ENCODE results near the gene PPP5C.

PPP5C gene

DNA sequence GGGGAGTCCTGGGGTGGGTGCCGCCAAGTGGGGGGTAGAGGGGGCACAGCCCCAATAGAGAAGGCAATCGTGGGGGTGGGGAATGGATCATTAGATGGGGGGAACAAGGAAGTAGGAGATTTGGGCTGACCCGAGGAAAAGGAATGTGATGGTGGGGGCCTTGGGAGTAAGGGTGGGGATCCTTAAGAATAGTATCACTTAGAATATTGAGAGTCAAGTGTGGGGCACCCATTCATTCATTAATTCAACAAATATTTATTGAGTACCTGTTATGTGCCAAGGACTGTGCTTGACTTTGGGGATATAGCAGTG, 641 bp downstream of the PPP5C start:
- H3K4me3 ChIP-seq (replicated peaks; ENCODE audit: low read depth, low read length): peak overlapping the region; percentile 96
- TF ChIP-seq, protein P1, sequence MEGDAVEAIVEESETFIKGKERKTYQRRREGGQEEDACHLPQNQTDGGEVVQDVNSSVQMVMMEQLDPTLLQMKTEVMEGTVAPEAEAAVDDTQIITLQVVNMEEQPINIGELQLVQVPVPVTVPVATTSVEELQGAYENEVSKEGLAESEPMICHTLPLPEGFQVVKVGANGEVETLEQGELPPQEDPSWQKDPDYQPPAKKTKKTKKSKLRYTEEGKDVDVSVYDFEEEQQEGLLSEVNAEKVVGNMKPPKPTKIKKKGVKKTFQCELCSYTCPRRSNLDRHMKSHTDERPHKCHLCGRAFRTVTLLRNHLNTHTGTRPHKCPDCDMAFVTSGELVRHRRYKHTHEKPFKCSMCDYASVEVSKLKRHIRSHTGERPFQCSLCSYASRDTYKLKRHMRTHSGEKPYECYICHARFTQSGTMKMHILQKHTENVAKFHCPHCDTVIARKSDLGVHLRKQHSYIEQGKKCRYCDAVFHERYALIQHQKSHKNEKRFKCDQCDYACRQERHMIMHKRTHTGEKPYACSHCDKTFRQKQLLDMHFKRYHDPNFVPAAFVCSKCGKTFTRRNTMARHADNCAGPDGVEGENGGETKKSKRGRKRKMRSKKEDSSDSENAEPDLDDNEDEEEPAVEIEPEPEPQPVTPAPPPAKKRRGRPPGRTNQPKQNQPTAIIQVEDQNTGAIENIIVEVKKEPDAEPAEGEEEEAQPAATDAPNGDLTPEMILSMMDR (IDR thresholded peaks at IDR 0.05; ENCODE audit: low read length, missing control alignments): no peak
- DNase-seq (ENCODE audit: low read depth): no peak

DNA sequence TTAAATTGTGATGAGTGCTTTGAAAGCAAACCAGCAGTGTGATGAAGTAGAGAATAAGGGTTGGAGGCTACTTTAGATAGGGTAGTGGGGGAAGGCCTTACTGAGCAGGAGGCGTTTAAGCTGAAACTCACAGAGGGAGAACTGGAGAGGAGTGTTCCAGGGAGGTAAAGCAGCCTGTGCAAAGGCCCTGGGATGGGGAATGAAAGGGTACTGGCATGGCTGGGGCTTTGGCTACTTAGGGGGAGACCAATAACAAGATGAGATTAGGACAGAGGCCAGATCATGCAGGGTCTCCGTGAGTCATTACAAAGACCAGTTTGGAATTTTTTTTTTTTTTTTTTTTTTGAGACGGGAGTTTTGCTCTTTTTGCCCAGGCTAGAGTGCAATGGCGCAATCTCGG, 1.1 kb downstream of the PPP5C start:
- peak overlapping the region; percentile 96 for H3K4me3 ChIP-seq (replicated peaks; ENCODE audit: low read depth, low read length)
- TF ChIP-seq, protein P1 (IDR thresholded peaks at IDR 0.05; ENCODE audit: low read length, missing control alignments): no peak
- DNase-seq (ENCODE audit: low read depth): no peak

DNA sequence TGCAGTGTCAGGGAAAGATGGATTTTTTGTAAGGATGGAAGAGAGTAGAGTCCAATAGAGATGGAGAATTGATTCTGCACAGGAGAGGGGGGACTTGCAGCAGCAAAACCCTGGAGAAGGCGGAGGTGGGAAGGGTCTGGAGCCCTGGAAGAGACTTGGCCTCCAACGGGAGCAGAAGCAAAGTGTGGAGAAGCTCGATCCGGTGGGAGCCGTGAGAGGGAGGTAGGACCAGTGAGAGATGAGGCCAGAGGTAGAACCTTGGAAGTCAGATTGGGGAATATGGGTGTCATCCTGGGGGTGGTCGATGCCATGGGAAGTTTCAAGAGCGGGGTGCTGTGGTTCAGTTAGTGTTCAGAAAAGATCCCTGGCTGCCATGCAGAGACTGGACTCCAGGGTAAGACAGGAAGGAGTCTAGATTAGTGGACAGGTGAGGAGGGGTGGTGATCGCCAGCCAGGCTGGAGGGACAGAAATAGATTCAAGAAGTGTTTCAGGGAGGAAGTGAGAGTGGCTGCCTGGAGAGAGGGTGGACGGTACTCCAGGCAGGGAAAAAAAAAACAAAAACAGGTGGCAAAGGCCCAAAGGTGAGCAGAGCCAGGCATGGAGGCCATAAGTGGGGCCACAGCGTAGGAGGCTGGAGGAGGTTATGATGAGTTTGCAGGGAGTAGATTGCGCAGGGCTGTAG, 2.6 kb downstream of the PPP5C start:
- DNase-seq (ENCODE audit: low read depth): no peak
- TF ChIP-seq, protein P1 (IDR thresholded peaks at IDR 0.05; ENCODE audit: low read length, missing control alignments): no peak
- no peak overlapping the region for H3K4me3 ChIP-seq (replicated peaks; ENCODE audit: low read depth, low read length)

DNA sequence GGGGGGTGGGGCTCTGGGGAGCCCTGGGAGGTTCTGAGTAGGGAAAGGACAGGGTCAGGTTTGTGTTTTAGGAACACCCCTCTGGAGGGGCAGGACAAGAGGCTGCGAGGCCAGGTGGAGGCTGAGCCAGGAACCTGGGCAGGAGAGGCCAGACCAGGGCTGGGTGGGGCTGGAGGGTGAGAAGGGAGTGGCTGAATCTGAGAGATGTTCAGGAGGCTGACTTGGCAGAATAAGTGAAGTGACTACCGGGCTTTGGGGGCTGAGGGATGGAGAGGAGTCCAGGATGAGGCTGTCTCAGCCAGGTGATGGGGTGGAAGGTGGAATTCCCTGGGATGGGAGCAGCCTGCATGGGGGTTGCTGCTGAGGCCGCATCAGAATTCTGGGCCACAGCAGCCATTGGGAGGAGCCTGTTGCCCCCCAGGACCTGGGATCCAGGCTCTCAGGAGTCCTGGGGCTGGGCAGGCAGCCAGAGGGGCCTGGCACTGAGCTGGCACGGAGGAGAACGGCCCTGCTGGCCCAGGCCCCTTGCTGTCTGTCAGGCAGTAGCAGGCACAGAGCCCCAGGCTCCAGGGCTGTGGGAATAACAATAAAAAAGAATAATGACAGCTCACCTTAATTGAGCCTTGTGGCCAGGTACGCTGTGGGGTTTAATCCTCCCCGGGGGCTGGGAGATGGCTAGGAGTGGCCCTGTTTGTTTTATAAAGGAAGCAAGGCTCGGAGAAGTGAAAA, 3.3 kb downstream of the PPP5C start:
- H3K4me3 ChIP-seq (replicated peaks; ENCODE audit: low read depth, low read length): no peak overlapping the region
- DNase-seq (ENCODE audit: low read depth): no peak

DNA sequence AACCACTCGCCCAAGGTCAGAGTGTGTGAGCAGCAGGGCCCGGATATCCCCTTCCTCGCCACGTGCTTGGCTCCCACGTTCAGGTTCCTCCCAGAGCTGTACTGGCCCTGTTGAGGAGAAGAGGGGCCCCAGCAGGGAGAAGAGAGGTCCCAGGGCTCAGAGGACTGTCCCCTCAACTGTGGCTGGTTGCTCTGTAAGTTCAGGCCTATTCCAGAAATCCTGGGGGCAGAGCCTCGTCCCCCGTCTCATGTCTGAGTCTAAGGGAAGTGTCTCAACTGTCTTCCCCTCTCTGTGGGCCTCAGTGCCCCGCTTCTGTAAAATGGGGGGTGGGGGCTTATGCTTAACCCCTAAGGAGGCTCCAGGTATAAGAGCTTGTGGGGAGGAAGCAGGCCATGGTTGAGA, 3.9 kb downstream of the PPP5C start:
- no peak overlapping the region for H3K4me3 ChIP-seq (replicated peaks; ENCODE audit: low read depth, low read length)
- TF ChIP-seq, protein P1 (IDR thresholded peaks at IDR 0.05; ENCODE audit: low read length, missing control alignments): no peak
- DNase-seq (ENCODE audit: low read depth): no peak

More for the DNA sequence above, 3.3 kb downstream of the PPP5C start:
- TF ChIP-seq, protein P1 (IDR thresholded peaks at IDR 0.05; ENCODE audit: low read length, missing control alignments): no peak

DNA sequence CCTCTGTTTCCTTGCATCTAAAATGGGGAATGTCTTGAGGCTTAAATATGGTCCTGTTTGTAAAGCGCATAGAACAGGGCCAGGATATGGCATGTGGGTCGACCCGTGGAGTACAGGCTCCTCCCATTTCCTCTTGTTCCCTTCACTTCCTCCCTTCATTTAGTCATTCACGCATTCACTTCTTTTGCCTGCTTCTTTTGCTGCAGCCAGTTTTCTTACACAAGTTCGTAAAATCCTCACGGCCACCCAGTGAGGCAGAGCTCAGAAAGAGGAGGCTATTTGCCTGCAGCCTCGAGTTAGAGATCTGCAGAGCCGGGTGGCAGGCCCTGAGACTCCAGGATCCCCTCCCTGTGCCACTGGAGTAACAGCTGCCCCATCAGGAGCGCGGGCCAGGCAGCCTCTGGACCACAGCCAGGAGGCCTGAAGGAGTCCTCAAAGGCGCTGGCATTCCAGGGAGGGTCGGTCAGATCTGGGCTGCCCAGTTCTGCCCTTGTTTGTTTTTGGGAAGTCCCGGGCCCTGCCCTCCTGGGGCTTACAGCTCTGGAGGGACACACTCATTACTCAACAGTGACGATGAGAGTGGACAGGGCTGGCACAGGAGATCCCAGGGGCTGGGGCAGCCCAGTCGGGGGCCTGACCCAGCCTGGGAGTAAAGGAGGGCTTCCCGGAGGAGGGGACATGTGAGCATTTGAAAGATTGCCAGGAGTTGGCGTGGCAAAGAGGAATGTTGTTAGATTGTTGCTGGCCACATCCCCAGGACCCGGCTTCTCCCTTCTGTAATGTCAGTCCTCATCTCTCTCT, 4.6 kb downstream of the PPP5C start:
- DNase-seq (ENCODE audit: low read depth): peak; percentile 82
- TF ChIP-seq, protein P1 (IDR thresholded peaks at IDR 0.05; ENCODE audit: low read length, missing control alignments): no peak
- no peak overlapping the region for H3K4me3 ChIP-seq (replicated peaks; ENCODE audit: low read depth, low read length)

Data from fibroblast of pulmonary artery (primary cell).